ENCODE measurements around the gene CACNA1E.

- TF ChIP-seq POLR2AphosphoS5 (IDR thresholded peaks at IDR 0.05; ENCODE audit: low read depth, low read length): no peak
- TF ChIP-seq SIN3A (IDR thresholded peaks at IDR 0.05; ENCODE audit: borderline replicate concordance, insufficient read depth, low read length): no peak
These were observed 335.6 kb downstream of the CACNA1E start for GRCh38 chr1:181818943-181819342.

All from PFSK-1 (cell line).